ENCODE data around the gene MTHFD2L.
"Not testable (repeated sequence)": the region's sequence is repeated elsewhere in the genome, so short reads cannot be mapped to it uniquely, and the experiment has no call there.

The MTHFD2L gene

DNA sequence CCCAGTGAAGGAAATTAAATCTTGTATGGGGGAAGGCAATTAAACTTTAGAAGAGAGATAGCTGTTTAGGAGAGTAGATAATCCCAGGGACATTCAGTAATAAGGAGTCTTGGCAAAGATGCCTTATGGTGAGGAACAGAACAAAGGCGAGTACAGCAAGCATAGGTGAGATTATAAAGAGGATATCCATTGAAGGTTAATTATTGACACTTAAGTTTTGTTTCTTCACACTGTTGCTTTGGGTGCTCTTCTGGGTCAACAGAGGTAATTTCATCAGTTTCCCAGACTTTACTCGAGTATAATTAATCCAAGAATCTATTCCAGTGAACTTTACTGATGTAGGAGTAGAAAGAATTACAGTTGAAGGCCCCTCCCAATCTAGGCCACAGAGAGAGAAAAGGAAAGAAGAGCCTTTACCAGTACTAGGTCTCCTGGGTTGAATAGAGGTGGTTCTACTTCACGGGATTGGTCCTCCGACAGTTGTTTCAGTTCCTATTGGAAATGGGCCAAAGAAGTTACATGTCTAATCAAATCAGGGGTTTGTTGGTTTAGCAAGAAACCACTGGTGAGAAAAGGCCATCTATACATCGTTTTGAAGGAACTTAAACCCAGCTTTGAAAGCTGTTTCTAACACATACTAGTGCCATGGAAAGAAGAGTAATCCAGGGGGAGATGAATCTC lies 177.6 kb downstream of the MTHFD2L start:
- no peak for DNase-seq (ENCODE audit: low read depth)

- DNase-seq (ENCODE audit: low read depth) = no peak
Observed at GRCh38 chr4:74338792-74339333, 180.9 kb downstream of the MTHFD2L start.

GRCh38 chr4:74339501-74339900 lies 181.6 kb downstream of the MTHFD2L start:
- DNase-seq (ENCODE audit: low read depth) = no peak

DNA sequence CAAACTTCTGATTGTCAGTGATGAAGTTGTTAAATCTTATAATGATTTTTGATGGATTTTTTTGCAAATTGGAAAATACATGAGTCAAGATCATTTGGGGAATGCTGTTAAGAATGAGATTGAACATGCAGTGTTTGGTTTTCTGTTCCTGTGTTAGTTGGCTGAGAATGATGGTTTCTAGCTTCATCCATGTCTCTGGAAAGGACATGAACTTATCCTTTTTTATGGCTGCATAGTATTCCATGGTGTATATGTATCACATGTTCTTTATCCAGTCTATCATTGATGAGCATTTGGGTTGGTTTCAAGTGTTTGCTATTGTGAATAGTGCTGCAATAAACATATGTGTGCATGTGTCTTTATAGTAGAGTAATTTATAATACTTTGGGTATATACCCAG lies 182.5 kb downstream of the MTHFD2L start:
- not testable (repeated sequence) for DNase-seq (ENCODE audit: low read depth)

- DNase-seq (ENCODE audit: low read depth) = no peak
Observed at GRCh38 chr4:74344031-74344430, 186.1 kb downstream of the MTHFD2L start.

All from HS-5 (cell line).